Measurements from ENCODE around the gene COQ5. TPM values are rescaled to one million over a fixed set of nuclear protein-coding genes. Genes with fewer than 3 reads are reported as not detected.

COQ5 gene
- polyA plus RNA-seq, 1 experiment = 27.7 TPM

DNA sequence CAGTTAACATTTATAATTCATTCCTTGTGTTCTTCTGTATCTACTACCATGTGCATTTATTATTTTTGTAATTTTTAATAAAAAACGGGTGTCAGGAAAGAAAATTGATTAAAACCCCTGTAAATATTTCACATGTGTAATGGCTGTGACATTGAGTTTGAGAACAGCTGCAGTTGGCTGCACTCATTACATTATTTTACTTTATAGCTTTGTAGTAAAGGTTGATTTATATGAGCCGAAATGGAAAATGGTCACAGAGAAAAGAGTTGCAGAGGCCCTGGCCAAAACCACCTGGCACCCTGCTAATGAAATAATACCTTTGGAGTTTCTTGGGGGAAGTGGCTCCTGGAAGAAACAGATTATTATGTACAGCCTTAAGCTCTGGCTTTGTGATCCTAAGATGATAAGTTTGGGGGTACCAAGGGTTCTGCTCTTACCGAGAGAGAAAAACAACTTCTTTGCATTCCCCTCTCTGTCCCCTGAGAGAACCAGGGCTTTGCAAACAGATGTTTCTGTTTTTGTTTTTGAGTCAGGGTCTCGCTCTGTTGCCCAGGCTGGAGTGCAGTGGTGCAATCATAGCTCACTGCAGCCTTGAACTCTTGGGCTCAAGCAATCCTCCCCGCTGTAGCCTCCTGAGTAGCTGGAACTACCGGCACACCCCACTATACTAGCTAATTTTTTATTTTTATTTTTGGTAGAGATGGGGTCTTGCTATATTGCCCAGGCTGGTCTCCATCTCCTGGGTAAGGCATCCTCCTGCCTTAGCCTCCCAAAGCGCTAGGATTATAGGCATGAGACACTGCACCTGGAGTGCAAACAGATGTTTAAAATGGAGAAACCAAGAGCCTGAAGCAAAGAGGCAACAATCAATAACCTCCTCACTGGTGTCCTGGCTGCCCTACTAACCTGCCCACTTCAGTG lies 42.7 kb downstream of the COQ5 start:
- DNase-seq (ENCODE audit: low read depth) = no peak
- ChIA-PET POLR2A (no interaction called here), CTCF (no interaction called here)
- TF ChIP-seq, protein P1, sequence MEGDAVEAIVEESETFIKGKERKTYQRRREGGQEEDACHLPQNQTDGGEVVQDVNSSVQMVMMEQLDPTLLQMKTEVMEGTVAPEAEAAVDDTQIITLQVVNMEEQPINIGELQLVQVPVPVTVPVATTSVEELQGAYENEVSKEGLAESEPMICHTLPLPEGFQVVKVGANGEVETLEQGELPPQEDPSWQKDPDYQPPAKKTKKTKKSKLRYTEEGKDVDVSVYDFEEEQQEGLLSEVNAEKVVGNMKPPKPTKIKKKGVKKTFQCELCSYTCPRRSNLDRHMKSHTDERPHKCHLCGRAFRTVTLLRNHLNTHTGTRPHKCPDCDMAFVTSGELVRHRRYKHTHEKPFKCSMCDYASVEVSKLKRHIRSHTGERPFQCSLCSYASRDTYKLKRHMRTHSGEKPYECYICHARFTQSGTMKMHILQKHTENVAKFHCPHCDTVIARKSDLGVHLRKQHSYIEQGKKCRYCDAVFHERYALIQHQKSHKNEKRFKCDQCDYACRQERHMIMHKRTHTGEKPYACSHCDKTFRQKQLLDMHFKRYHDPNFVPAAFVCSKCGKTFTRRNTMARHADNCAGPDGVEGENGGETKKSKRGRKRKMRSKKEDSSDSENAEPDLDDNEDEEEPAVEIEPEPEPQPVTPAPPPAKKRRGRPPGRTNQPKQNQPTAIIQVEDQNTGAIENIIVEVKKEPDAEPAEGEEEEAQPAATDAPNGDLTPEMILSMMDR (IDR thresholded peaks at IDR 0.05; ENCODE audit: insufficient read depth, low read depth, low read length) = no peak
- peaks cover 3% of the 10 kb centered on the region; the same call in 1 of the 2 replicates for H3K36me3 ChIP-seq (ENCODE audit: control insufficient read depth, insufficient read depth, low read length)
- no peak overlapping the region for H3K4me3 ChIP-seq (ENCODE audit: low read depth, low read length)
- no peaks in the 10 kb centered on the region for H3K27me3 ChIP-seq (ENCODE audit: control insufficient read depth, insufficient read depth, low read length)

- CTCF ChIA-PET = interaction anchor here (1.7 kb wide), 1 partner anchor 17 kb away, joined by 5 read pairs; no protein-coding TSS in a partner anchor
- POLR2A ChIA-PET = no interaction called here
- H3K27me3 ChIP-seq (ENCODE audit: control insufficient read depth, insufficient read depth, low read length) = no peaks in the 10 kb centered on the region
- TF ChIP-seq, protein P1 (IDR thresholded peaks at IDR 0.05; ENCODE audit: insufficient read depth, low read depth, low read length) = no peak
- 0 out of 2 replicates have a peak, but pooled peaks cover 1% of the 10 kb centered on the region for H3K36me3 ChIP-seq (ENCODE audit: control insufficient read depth, insufficient read depth, low read length)
- no peak for DNase-seq (ENCODE audit: low read depth)
- no peak overlapping the region for H3K4me3 ChIP-seq (ENCODE audit: low read depth, low read length)
Measured at GRCh38 chr12:120483621-120484020, 45.3 kb downstream of the COQ5 start.

- Histone ChIP-seq H3K4me3 (ENCODE audit: low read depth, low read length) (no peak overlapping the region), H3K36me3 (ENCODE audit: control insufficient read depth, insufficient read depth, low read length) (0 out of 2 replicates have a peak, but pooled peaks cover 1% of the 10 kb centered on the region), H3K27me3 (ENCODE audit: control insufficient read depth, insufficient read depth, low read length) (no peaks in the 10 kb centered on the region)
- CTCF ChIA-PET = interaction anchor here (1.3 kb wide), 1 partner anchor 11 kb away, joined by 5 read pairs; the partner anchor contains the start of gene SRSF9
- TF ChIP-seq, protein P1 (IDR thresholded peaks at IDR 0.05; ENCODE audit: insufficient read depth, low read depth, low read length) = no peak
- POLR2A ChIA-PET = interaction anchor here (0.6 kb wide), 1 partner anchor 16 kb away, joined by 6 read pairs; no protein-coding TSS in a partner anchor
- DNase-seq (ENCODE audit: low read depth) = no peak
Measured at GRCh38 chr12:120481022-120481767, 47.8 kb downstream of the COQ5 start.

DNA sequence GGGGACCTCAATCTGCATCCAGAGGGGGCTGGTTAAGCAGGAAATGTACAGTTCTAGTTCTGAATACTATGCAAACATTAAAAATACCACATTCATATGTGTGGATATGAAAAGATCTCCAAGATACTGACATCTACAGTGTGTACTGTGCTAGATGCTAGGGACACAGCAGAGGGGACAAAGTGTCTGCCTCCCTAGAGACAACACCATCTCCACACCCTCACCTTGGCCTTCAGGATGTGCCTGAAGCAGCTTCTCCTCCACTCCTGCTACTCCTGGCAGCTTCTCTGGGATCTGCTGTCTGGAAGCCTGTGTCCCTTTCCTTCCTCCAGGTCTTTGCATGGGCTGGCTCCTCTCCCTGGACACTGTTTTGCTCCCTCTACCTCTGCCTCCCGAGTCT lies 48.7 kb downstream of the COQ5 start:
- POLR2A ChIA-PET = no interaction called here
- CTCF ChIA-PET = no interaction called here
- Histone ChIP-seq H3K4me3 (ENCODE audit: low read depth, low read length) (no peak overlapping the region), H3K36me3 (ENCODE audit: control insufficient read depth, insufficient read depth, low read length) (0 out of 2 replicates have a peak, but pooled peaks cover 1% of the 10 kb centered on the region), H3K27me3 (ENCODE audit: control insufficient read depth, insufficient read depth, low read length) (no peaks in the 10 kb centered on the region)
- no peak for DNase-seq (ENCODE audit: low read depth)
- TF ChIP-seq, protein P1 (IDR thresholded peaks at IDR 0.05; ENCODE audit: insufficient read depth, low read depth, low read length) = no peak

- ChIA-PET CTCF (no interaction called here), POLR2A (no interaction called here)
- DNase-seq (ENCODE audit: low read depth) = no peak
- H3K27me3 ChIP-seq (ENCODE audit: control insufficient read depth, insufficient read depth, low read length) = no peaks in the 10 kb centered on the region
- H3K36me3 ChIP-seq (ENCODE audit: control insufficient read depth, insufficient read depth, low read length) = 0 out of 2 replicates have a peak, but pooled peaks cover 1% of the 10 kb centered on the region
- TF ChIP-seq, protein P1 (IDR thresholded peaks at IDR 0.05; ENCODE audit: insufficient read depth, low read depth, low read length) = no peak
- H3K4me3 ChIP-seq (ENCODE audit: low read depth, low read length) = no peak overlapping the region
Measured at GRCh38 chr12:120479458-120479857, 49.5 kb downstream of the COQ5 start.

Measured in BJ (cell line).